Stomach smooth muscle (tissue), 2 donors: ENCODE measurements around the gene NTSR1.

Experiments
- H3K27ac ChIP-seq: one replicate; pipeline ENCODE4 v1.7.0; 2013; ENCODE audit warnings: mild to moderate bottlenecking, low read length, inconsistent platforms
- H3K27me3 ChIP-seq, 2 donors: one replicate each; pipeline ENCODE4 v1.7.0; 2013; ENCODE audit warnings: low read length in 2 of 2; ENCODE audit not compliant: insufficient read depth in 2 of 2, control insufficient read depth in 1 of 2
- H3K36me3 ChIP-seq, 2 donors: one replicate each; pipeline ENCODE4 v1.7.0; 2013; ENCODE audit warnings: low read length in 2 of 2; ENCODE audit not compliant: control insufficient read depth in 2 of 2, insufficient read depth in 2 of 2
- H3K4me1 ChIP-seq: one replicate; pipeline ENCODE4 v1.7.0; 2013; ENCODE audit warnings: low read length; ENCODE audit not compliant: control insufficient read depth, insufficient read depth
- H3K4me3 ChIP-seq, 2 donors: one replicate each; pipeline ENCODE4 v1.7.0; 2013; ENCODE audit warnings: low read length in 2 of 2
- H3K9ac ChIP-seq, 2 donors: one replicate each; pipeline ENCODE4 v1.7.0; 2013; ENCODE audit warnings: low read length in 2 of 2, mild to moderate bottlenecking in 1 of 2
- H3K9me3 ChIP-seq, 2 donors: one replicate each; pipeline ENCODE4 v1.7.0; 2013; ENCODE audit warnings: low read length in 2 of 2; ENCODE audit not compliant: control insufficient read depth in 2 of 2
- donor health status: healthy.
- donor health status: Pancreatic carcinoma.

NTSR1 gene

DNA sequence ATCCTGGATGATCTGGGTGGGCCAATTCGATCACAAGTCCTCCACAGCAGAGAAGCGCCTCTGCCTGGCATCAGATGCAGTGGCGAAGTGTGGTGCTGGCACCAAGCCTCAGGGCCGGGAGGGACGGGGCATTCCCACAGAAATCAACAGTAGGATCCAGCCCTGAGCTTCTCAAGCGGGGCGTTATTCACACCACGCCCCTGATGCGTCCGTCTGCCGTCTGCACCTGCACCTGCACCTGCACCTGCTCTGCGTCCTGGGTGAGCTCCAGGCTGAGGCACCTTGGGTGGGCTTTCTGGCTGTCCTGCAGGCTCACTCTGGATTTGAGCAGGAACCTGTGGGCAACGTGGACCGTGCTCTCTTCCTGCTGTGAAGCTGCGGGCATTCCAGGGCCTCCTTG, 13.8 kb upstream of the NTSR1 start:
- no peaks in the 10 kb centered on the region for H3K36me3 ChIP-seq
- no peak overlapping the region for H3K9ac ChIP-seq
- peaks cover 0 to 5% of the 10 kb centered on the region in 2 donors for H3K27me3 ChIP-seq
- no peak overlapping the region for H3K27ac ChIP-seq
- no peak overlapping the region for H3K4me3 ChIP-seq
- H3K4me1 ChIP-seq: no peaks in the 10 kb centered on the region
- H3K9me3 ChIP-seq: no peaks in the 10 kb centered on the region

DNA sequence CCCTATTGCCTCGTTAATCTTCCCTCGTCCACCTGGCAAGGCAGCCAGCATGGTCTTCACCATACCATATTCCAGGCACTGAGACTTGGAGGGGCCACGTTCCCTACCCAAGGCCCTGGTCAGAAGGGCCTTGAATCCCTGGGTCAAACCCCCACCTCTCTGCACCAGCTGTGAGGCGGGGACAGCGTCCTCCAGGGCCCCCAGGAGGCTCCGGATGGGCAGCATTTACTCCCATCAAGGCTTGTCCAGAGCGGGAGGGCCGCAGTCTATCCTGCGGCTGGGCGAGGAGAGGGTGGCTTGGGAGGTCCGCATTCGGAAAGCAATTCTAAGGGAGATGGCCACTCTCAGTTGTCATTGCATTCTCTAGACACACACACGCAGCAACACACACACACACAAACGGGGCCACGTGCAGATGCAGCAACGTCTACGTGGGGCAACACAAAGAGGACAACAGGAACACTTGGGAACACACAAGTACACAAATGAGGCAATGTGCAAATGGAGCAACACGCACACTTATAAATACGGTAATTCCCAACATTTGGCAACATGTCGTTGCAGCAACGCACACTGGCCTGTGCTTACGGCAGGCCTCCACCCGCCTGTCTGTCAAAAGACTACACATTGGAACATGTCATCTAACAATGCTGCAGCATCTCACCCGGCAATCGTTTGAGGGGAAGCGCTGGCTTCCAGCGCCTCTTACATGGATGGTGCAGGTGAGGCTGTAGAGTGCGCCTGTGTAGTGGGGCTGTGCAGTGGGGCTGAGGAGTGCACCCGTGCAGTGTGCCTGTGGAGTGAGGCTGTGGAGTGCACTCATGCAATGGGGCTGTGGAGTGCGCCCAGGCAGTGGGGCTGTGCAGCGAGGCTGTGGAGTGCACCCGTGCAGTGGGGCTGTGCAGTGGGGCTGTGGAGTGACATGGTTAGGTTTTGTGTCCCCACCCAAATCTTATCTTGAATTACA, 12.9 kb upstream of the NTSR1 start:
- no peaks in the 10 kb centered on the region for H3K4me1 ChIP-seq
- H3K27me3 ChIP-seq: peaks cover 0 to 5% of the 10 kb centered on the region in 2 donors
- no peaks in the 10 kb centered on the region for H3K36me3 ChIP-seq
- H3K27ac ChIP-seq: no peak overlapping the region
- H3K4me3 ChIP-seq: no peak overlapping the region
- H3K9ac ChIP-seq: no peak overlapping the region
- no peaks in the 10 kb centered on the region for H3K9me3 ChIP-seq

GRCh38 chr20:62696434-62696957, 12.1 kb upstream of the NTSR1 start:
- H3K9me3 ChIP-seq: no peaks in the 10 kb centered on the region
- H3K4me1 ChIP-seq: no peaks in the 10 kb centered on the region
- H3K9ac ChIP-seq: no peak overlapping the region
- peaks cover 0 to 5% of the 10 kb centered on the region in 2 donors for H3K27me3 ChIP-seq
- H3K4me3 ChIP-seq: no peak overlapping the region
- H3K36me3 ChIP-seq: no peaks in the 10 kb centered on the region
- H3K27ac ChIP-seq: no peak overlapping the region

- H3K4me3 ChIP-seq: no peak overlapping the region
- H3K9ac ChIP-seq: no peak overlapping the region
- no peak overlapping the region for H3K27ac ChIP-seq
- H3K4me1 ChIP-seq: no peaks in the 10 kb centered on the region
- no peaks in the 10 kb centered on the region for H3K9me3 ChIP-seq
- peaks cover 0 to 5% of the 10 kb centered on the region in 2 donors for H3K27me3 ChIP-seq
- H3K36me3 ChIP-seq: no peaks in the 10 kb centered on the region
Observed at GRCh38 chr20:62696989-62697388, 11.6 kb upstream of the NTSR1 start.

GRCh38 chr20:62697468-62697912, 11.1 kb upstream of the NTSR1 start:
- peaks cover 0 to 5% of the 10 kb centered on the region in 2 donors for H3K27me3 ChIP-seq
- H3K9ac ChIP-seq: no peak overlapping the region
- no peak overlapping the region for H3K27ac ChIP-seq
- no peaks in the 10 kb centered on the region for H3K36me3 ChIP-seq
- no peak overlapping the region for H3K4me3 ChIP-seq
- no peaks in the 10 kb centered on the region for H3K9me3 ChIP-seq
- H3K4me1 ChIP-seq: no peaks in the 10 kb centered on the region

DNA sequence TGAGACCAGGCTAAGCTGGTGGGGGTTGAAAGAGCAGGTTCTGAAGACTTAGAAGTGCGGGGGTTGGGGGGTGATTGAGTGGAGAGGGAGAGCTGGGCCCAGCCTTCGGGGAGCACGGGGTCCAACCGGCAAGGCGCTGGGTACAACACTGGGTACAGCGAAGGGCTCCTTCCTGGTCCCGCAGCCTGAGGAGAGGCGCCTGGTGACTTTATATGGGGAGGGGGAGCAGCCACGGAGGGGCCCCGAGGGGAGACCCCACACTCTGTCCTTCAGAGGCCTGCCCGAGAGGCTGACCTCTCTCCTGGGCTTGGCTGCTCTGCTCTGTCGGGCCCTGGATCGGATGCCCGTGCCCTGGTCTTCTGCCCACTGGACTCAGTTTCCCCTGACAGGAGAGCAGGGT, 10.4 kb upstream of the NTSR1 start:
- Histone ChIP-seq H3K36me3 (no peaks in the 10 kb centered on the region), H3K4me1 (no peaks in the 10 kb centered on the region), H3K9ac (no peak overlapping the region), H3K9me3 (no peaks in the 10 kb centered on the region), H3K27ac (no peak overlapping the region), H3K27me3 (peaks cover 0 to 5% of the 10 kb centered on the region in 2 donors), H3K4me3 (no peak overlapping the region)

DNA sequence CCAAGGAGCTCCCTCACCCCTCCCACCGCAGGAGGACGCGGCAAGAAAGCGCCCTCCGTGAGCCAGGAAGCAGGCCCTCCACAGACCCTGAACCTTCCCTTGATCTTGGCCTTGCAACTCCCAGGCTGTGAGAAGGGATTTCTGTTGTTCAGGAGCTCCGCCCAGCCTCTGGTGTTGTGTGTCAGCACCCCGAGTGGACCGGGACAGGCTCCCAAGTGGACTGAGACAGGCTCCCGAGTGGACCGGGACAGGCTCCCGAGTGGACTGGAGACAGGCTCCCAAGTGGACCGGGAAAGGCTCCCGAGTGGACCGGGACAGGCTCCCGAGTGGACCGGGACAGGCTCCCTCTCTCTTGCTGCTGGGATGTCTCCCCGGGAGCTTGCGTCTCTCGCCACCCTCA, 9.3 kb upstream of the NTSR1 start:
- Histone ChIP-seq H3K36me3 (no peaks in the 10 kb centered on the region), H3K9ac (no peak overlapping the region), H3K27ac (no peak overlapping the region), H3K27me3 (peaks cover 0 to 2% of the 10 kb centered on the region in 2 donors), H3K9me3 (no peaks in the 10 kb centered on the region), H3K4me3 (no peak overlapping the region), H3K4me1 (peaks cover 6% of the 10 kb centered on the region)

GRCh38 chr20:62699741-62700140, 8.9 kb upstream of the NTSR1 start:
- no peak overlapping the region for H3K27ac ChIP-seq
- H3K4me3 ChIP-seq: no peak overlapping the region
- no peaks in the 10 kb centered on the region for H3K9me3 ChIP-seq
- H3K36me3 ChIP-seq: no peaks in the 10 kb centered on the region
- H3K27me3 ChIP-seq: peaks cover 0 to 2% of the 10 kb centered on the region in 2 donors
- peaks cover 11% of the 10 kb centered on the region for H3K4me1 ChIP-seq
- H3K9ac ChIP-seq: no peak overlapping the region

DNA sequence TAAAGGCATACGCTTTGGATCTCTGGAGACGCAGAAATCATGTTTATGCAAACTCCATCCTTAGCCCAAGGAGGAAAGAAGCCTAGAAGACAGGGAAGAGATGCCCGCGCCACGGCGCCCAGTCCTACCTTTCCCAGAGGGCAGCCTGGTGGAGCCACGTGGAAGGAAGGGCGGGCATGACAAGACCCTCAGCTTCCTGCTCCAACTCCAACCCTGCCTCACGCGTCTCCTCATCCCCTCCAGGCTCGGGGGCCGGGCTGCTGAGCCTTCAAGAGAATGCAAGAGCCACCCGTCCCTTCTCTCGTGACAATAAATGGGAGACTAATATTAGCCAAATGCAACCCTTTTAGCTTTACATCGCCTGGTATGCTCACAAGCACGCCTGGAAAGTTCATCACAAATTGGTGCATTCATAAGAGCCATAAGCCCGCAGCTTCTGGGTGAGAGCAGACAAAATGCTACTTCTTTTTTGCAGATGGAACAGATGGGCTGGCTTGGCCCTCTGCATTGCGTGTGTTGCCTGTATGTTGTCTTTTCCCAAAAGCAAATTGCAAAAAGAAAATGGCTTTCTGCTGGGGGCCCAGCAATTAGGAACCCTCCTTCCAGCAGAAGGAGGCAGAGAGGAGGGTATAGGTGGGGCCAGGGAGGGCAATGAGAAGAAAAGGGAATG, 8.2 kb upstream of the NTSR1 start:
- no peak overlapping the region for H3K4me3 ChIP-seq
- H3K4me1 ChIP-seq: peaks cover 13% of the 10 kb centered on the region
- no peaks in the 10 kb centered on the region for H3K9me3 ChIP-seq

DNA sequence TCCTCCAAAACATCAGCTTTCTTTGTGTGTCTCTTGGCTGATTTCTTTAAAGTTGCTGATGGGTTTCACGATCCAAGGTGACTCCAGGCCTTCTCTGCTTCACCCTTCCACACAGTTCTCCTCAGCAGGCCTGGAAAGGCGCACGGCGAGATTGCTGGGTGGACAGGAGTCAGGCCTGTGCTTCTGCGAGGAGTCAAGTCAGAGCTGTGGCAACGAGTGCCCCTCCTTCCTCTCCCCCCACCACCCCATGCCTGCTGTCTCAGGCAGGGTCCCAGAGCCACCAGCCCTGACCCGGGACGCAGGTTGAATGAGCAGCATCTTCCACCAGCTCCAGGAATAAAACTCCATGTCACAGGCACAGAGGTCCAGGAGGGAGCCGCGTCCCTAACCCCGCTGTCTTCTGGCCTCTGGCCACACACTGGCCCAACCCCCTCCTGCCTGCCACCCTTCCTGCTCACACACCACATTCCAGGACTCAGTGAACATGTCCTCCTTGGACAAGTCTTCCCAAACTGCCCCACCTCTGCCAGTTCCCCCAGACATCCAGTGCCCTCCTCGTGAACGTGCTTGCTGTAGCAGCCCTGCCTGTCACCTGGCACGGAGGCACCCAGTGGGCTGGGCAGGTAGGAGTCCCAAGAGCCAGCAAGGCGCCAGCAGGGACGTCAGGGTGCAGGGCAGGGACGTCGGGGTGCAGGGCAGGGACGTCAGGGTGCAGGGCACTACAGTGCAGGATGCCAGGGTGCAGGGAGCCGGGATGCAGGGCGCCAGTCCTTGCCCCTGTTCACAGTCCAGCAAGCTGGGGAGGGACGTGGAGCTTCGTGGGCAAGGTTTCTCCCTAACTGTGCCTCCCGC, 7.2 kb upstream of the NTSR1 start:
- Histone ChIP-seq H3K9me3 (no peaks in the 10 kb centered on the region), H3K4me1 (peaks cover 13% of the 10 kb centered on the region), H3K4me3 (no peak overlapping the region), H3K9ac (no peak overlapping the region), H3K27me3 (peaks cover 0 to 2% of the 10 kb centered on the region in 2 donors), H3K27ac (no peak overlapping the region), H3K36me3 (no peaks in the 10 kb centered on the region)

More for the DNA sequence above, 8.2 kb upstream of the NTSR1 start:
- peaks cover 0 to 2% of the 10 kb centered on the region in 2 donors for H3K27me3 ChIP-seq
- no peak overlapping the region for H3K9ac ChIP-seq
- no peak overlapping the region for H3K27ac ChIP-seq
- no peaks in the 10 kb centered on the region for H3K36me3 ChIP-seq
